T-cell (primary cell): ENCODE results near the gene HOXC10. TPM values are rescaled to one million over a fixed set of nuclear protein-coding genes. Genes with fewer than 3 reads are reported as not detected.

Experiments used
- ATAC-seq, 4 experiments: fragments of 200-7000 bp in 3 of 4; fragments of 150-1000 bp in 1 of 4; cut with Tn5 transposase; replicated peaks in 1 of 4; 1 replicate in 3 of 4; 2 replicates in 1 of 4; pipeline ENCODE4 v1.10.0; 2021; ENCODE audit warnings: moderate library complexity in 3 of 4, mild to moderate bottlenecking in 2 of 4, moderate number of reproducible peaks in 1 of 4
- CTCF ChIA-PET, 2 donors: fragments of 300-600 bp; sonication (Branson Sonifier 250); formaldehyde crosslinking; loops; one replicate each; lab custom pipeline; 2022; ENCODE audit warnings: antibody characterized with exemption in 2 of 2; lab: Charles Lee
- POLR2A ChIA-PET, 2 donors: fragments of 300-600 bp; sonication (Branson Sonifier 250); formaldehyde crosslinking; loops; one replicate each; lab custom pipeline; 2022; ENCODE audit warnings: antibody characterized with exemption in 2 of 2; lab: Charles Lee
- DNase-seq, 35 experiments: peaks; one replicate each; pipeline versions ENCODE4 v3.0.0 to v3.0.0-alpha.2; 2013 to 2023
- H3K27ac ChIP-seq: one replicate; pipeline ENCODE4 v1.5.1; 2013; ENCODE audit warnings: low read length
- H3K27me3 ChIP-seq, 2 experiments: replicated peaks in 1 of 2; 1 replicate in 1 of 2; 2 replicates in 1 of 2; pipeline versions ENCODE4 v1.6.1 to v1.7.0; 2013; ENCODE audit warnings: low read length in 1 of 2, mixed read lengths in 1 of 2; ENCODE audit not compliant: control insufficient read depth in 2 of 2, insufficient read depth in 2 of 2; ENCODE audit errors: extremely low read depth in 1 of 2
- H3K36me3 ChIP-seq, 2 donors: 1 replicate in 1 of 2; 2 replicates in 1 of 2; pipeline versions ENCODE4 v1.6.1 to v1.7.0; 2013; ENCODE audit warnings: low read length in 1 of 2; ENCODE audit not compliant: control insufficient read depth in 2 of 2, insufficient read depth in 1 of 2; ENCODE audit errors: extremely low read depth in 1 of 2
- H3K4me1 ChIP-seq, 2 experiments: 1 replicate in 1 of 2; 2 replicates in 1 of 2; pipeline versions ENCODE4 v1.6.1 to v1.7.0; 2013; ENCODE audit warnings: low read length in 2 of 2, mixed read lengths in 1 of 2; ENCODE audit not compliant: insufficient read depth in 2 of 2, control insufficient read depth in 1 of 2; ENCODE audit errors: extremely low read depth in 1 of 2
- H3K4me3 ChIP-seq, 2 donors: 1 replicate in 1 of 2; 2 replicates in 1 of 2; pipeline versions ENCODE4 v1.5.1 to v1.7.0; 2013; ENCODE audit warnings: mild to moderate bottlenecking in 2 of 2, low read length in 1 of 2, moderate library complexity in 1 of 2; ENCODE audit not compliant: control insufficient read depth in 1 of 2; ENCODE audit errors: extremely low read depth in 1 of 2
- H3K9me3 ChIP-seq: 2 replicates; pipeline ENCODE4 v1.7.0; 2013
- H3K27ac Mint-ChIP-seq, 2 donors: one replicate each; pipeline ENCODE4 v1.8.0; 2020 to 2021; ENCODE audit warnings: mild to moderate bottlenecking in 2 of 2, mixed read lengths in 2 of 2
- H3K27me3 Mint-ChIP-seq, 2 donors: one replicate each; pipeline ENCODE4 v1.8.0; 2021 to 2022; ENCODE audit warnings: mixed read lengths in 2 of 2
- H3K36me3 Mint-ChIP-seq: one replicate; pipeline ENCODE4 v1.8.0; 2021; ENCODE audit warnings: mixed read lengths
- H3K4me1 Mint-ChIP-seq, 3 donors: one replicate each; pipeline ENCODE4 v1.8.0; 2020 to 2022; ENCODE audit warnings: mixed read lengths in 3 of 3, mild to moderate bottlenecking in 1 of 3
- H3K4me3 Mint-ChIP-seq, 3 donors: one replicate each; pipeline ENCODE4 v1.8.0; 2020 to 2022; ENCODE audit warnings: mild to moderate bottlenecking in 3 of 3, mixed read lengths in 3 of 3, moderate library complexity in 3 of 3
- H3K9me3 Mint-ChIP-seq, 3 donors: one replicate each; pipeline ENCODE4 v1.8.0; 2020 to 2022; ENCODE audit warnings: mixed read lengths in 3 of 3
- WGBS: methylation state at CpG from one replicate; pipeline ENCODE4 v1.1.5; 2013; ENCODE audit warnings: missing lambda C conversion rate; ENCODE audit not compliant: insufficient coverage; 5-methylcytosine and 5-hydroxymethylcytosine counted together
- total RNA-seq, 35 experiments: library from RNA in 6 of 35; stranded (reverse) in 6 of 35; fragments of 120-200 nt in 1 of 35; gene quantifications; one replicate each; pipeline versions ENCODE4 v1.2.1 to v1.2.4 and lab custom pipeline; 2013 to 2026

Gene HOXC10
- total RNA-seq, 5 donors from 2014 or later (not counting 1 experiment from before 2014, with no cell fraction given) = 0.30 TPM; not detected in 4

- no peak overlapping the region for H3K27ac ChIP-seq
- CTCF ChIA-PET = interaction anchor here in 1 of 2 donors (1.0 kb wide), 1 partner anchor 9 kb away, joined by 3 read pairs; no protein-coding TSS in a partner anchor
- no peaks in the 10 kb centered on the region for H3K9me3 Mint-ChIP-seq
- ATAC-seq = no peak
- H3K27me3 ChIP-seq = peaks cover 7 to 99% of the 10 kb centered on the region in 2 experiments
- peaks cover 3 to 39% of the 10 kb centered on the region in 2 experiments for H3K4me1 ChIP-seq
- H3K36me3 ChIP-seq = no peaks in the 10 kb centered on the region
- DNase-seq = no peak
- H3K36me3 Mint-ChIP-seq = no peaks in the 10 kb centered on the region
- no peaks in the 10 kb centered on the region for H3K9me3 ChIP-seq
- peaks cover 21 to 30% (median 21%) of the 10 kb centered on the region in 3 donors for H3K4me1 Mint-ChIP-seq
- no peak overlapping the region for H3K4me3 ChIP-seq
- H3K27ac Mint-ChIP-seq = no peak overlapping the region
- WGBS = 24% methylated on average over 5 of the region's 8 CpGs
- no peak overlapping the region for H3K4me3 Mint-ChIP-seq
- H3K27me3 Mint-ChIP-seq = peaks cover 76 to 93% of the 10 kb centered on the region in 2 donors
- POLR2A ChIA-PET = interaction anchor here in 1 of 2 donors (0.8 kb wide), 1 partner anchor 189 kb away, joined by 3 read pairs; no protein-coding TSS in a partner anchor
Observed at GRCh38 chr12:54001283-54002187, 16.6 kb downstream of the HOXC10 start.

GRCh38 chr12:54002278-54002914 lies 17.4 kb downstream of the HOXC10 start:
- ATAC-seq = no peak
- peak overlapping the region in 1 of 2 donors; percentile 3 for H3K27ac Mint-ChIP-seq
- Histone ChIP-seq H3K4me1 (peaks cover 3 to 36% of the 10 kb centered on the region in 2 experiments), H3K27ac (no peak overlapping the region), H3K9me3 (no peaks in the 10 kb centered on the region), H3K4me3 (no peak overlapping the region), H3K36me3 (no peaks in the 10 kb centered on the region), H3K27me3 (peaks cover 7 to 99% of the 10 kb centered on the region in 2 experiments)
- WGBS = 11% methylated on average over 2 of the region's 19 CpGs
- peaks cover 18 to 29% (median 21%) of the 10 kb centered on the region in 3 donors for H3K4me1 Mint-ChIP-seq
- POLR2A ChIA-PET = interaction anchor here in 1 of 2 donors (0.8 kb wide), 1 partner anchor 188 kb away, joined by 3 read pairs; no protein-coding TSS in a partner anchor
- no peaks in the 10 kb centered on the region for H3K9me3 Mint-ChIP-seq
- no peak overlapping the region for H3K4me3 Mint-ChIP-seq
- no peaks in the 10 kb centered on the region for H3K36me3 Mint-ChIP-seq
- H3K27me3 Mint-ChIP-seq = peaks cover 77 to 95% of the 10 kb centered on the region in 2 donors
- no peak for DNase-seq
- CTCF ChIA-PET = interaction anchor here in 1 of 2 donors (0.7 to 1.0 kb wide), 2 partner anchors 10 to 50 kb away, joined by 3 read pairs; no protein-coding TSS in a partner anchor

GRCh38 chr12:54002915-54003389 lies 18.0 kb downstream of the HOXC10 start:
- Mint-ChIP-seq H3K36me3 (no peaks in the 10 kb centered on the region), H3K4me1 (peaks cover 16 to 23% (median 16%) of the 10 kb centered on the region in 3 donors), H3K27me3 (peaks cover 75 to 95% of the 10 kb centered on the region in 2 donors), H3K9me3 (no peaks in the 10 kb centered on the region), H3K27ac (no peak overlapping the region), H3K4me3 (no peak overlapping the region)
- no peak overlapping the region for H3K27ac ChIP-seq
- POLR2A ChIA-PET = no interaction called here
- H3K36me3 ChIP-seq = no peaks in the 10 kb centered on the region
- DNase-seq = no peak
- H3K9me3 ChIP-seq = no peaks in the 10 kb centered on the region
- H3K4me1 ChIP-seq = peaks cover 3 to 31% of the 10 kb centered on the region in 2 experiments
- no CpG with 5 or more reads among the region's 19 CpGs for WGBS
- CTCF ChIA-PET = interaction anchor here in 1 of 2 donors (0.7 to 1.0 kb wide), 2 partner anchors 10 to 49 kb away, joined by 3 read pairs; no protein-coding TSS in a partner anchor
- H3K4me3 ChIP-seq = no peak overlapping the region
- no peak for ATAC-seq
- peaks cover 12 to 98% of the 10 kb centered on the region in 2 experiments for H3K27me3 ChIP-seq

- H3K27ac ChIP-seq = no peak overlapping the region
- WGBS = 36% methylated on average over 1 of the region's 3 CpGs
- H3K27me3 ChIP-seq = peaks cover 14 to 98% of the 10 kb centered on the region in 2 experiments
- ChIA-PET POLR2A (no interaction called here), CTCF (interaction anchor here in 1 of 2 donors (0.6 to 0.9 kb wide), 2 partner anchors 189 to 213 kb away, joined by 3 to 5 read pairs; no protein-coding TSS in a partner anchor)
- Mint-ChIP-seq H3K9me3 (no peaks in the 10 kb centered on the region), H3K4me3 (no peak overlapping the region), H3K36me3 (no peaks in the 10 kb centered on the region), H3K4me1 (peaks cover 16 to 25% (median 18%) of the 10 kb centered on the region in 3 donors), H3K27ac (no peak overlapping the region), H3K27me3 (peaks cover 72 to 94% of the 10 kb centered on the region in 2 donors)
- H3K9me3 ChIP-seq = no peaks in the 10 kb centered on the region
- DNase-seq (no peak), ATAC-seq (no peak)
- no peaks in the 10 kb centered on the region for H3K36me3 ChIP-seq
- no peak overlapping the region for H3K4me3 ChIP-seq
- H3K4me1 ChIP-seq = peaks cover 3 to 35% of the 10 kb centered on the region in 2 experiments
Observed at GRCh38 chr12:54003625-54004024, 18.7 kb downstream of the HOXC10 start.

GRCh38 chr12:54004063-54004840 lies 19.3 kb downstream of the HOXC10 start:
- ChIA-PET POLR2A (no interaction called here), CTCF (interaction anchor here in 1 of 2 donors (0.6 to 0.9 kb wide), 2 partner anchors 188 to 212 kb away, joined by 3 to 5 read pairs; no protein-coding TSS in a partner anchor)
- Mint-ChIP-seq H3K27ac (peak overlapping the region in 1 of 2 donors; percentile 41), H3K9me3 (no peaks in the 10 kb centered on the region), H3K4me1 (peaks cover 18 to 29% (median 19%) of the 10 kb centered on the region in 3 donors), H3K27me3 (peaks cover 71 to 93% of the 10 kb centered on the region in 2 donors), H3K36me3 (no peaks in the 10 kb centered on the region), H3K4me3 (no peak overlapping the region)
- no peak overlapping the region for H3K4me3 ChIP-seq
- H3K4me1 ChIP-seq = peaks cover 3 to 39% of the 10 kb centered on the region in 2 experiments
- H3K27ac ChIP-seq = no peak overlapping the region
- no peaks in the 10 kb centered on the region for H3K36me3 ChIP-seq
- WGBS = 43% methylated on average over 4 of the region's 20 CpGs
- no peaks in the 10 kb centered on the region for H3K9me3 ChIP-seq
- ATAC-seq (no peak), DNase-seq (no peak)
- peaks cover 14 to 98% of the 10 kb centered on the region in 2 experiments for H3K27me3 ChIP-seq
